HG02870 (cell line): Measurements from ENCODE around the gene CATSPERD.

Experiments
- ATAC-seq: cut with Tn5 transposase; IDR thresholded peaks from one replicate; pipeline ENCODE4 v1.9.1; 2021; ENCODE audit warnings: mild to moderate bottlenecking, moderate library complexity; ENCODE audit not compliant: unreplicated experiment

The CATSPERD gene

DNA sequence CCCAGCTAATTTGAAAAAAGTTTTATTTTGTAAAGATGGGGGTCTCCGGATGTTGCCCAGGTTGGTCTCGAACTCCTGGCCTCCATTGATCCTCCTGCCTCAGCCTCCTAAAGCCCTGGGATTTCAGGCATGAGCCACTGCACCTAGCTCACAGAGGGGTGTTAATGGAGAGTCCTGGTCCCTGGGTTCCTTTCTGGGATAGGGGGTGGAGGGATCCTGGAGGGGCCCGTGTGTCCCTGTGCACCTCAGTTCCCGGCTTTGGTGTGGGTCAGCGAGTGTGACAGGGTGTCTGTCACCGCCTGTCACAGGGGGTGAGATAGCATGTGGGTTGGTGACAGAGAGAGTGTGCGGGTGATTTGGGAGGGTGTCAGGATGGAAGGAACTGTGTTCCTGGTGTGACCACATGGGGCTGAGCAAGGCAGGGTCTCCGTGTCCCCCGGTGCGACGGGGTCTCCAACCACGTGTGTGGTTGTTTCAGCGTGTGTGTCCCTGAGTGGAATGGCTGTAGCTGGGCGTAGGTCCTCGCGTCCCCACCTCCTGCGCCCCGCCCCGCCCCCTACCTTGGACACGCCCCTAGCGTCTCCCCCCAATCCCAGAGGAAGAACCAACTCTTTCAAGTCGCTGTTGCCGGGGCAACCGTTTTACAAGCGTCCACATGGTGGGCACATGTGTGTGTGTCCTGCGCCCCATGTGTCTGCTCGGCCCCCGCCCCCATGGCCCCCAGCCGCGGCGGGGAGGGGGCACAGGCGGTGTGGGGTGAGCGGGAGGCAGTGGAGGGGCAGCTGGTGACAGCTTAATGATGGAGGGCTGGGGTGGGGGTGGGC lies 81.6 kb downstream of the CATSPERD start:
- no peak for ATAC-seq

- no peak for ATAC-seq
These were observed 83.0 kb downstream of the CATSPERD start for GRCh38 chr19:5803441-5803751.

DNA sequence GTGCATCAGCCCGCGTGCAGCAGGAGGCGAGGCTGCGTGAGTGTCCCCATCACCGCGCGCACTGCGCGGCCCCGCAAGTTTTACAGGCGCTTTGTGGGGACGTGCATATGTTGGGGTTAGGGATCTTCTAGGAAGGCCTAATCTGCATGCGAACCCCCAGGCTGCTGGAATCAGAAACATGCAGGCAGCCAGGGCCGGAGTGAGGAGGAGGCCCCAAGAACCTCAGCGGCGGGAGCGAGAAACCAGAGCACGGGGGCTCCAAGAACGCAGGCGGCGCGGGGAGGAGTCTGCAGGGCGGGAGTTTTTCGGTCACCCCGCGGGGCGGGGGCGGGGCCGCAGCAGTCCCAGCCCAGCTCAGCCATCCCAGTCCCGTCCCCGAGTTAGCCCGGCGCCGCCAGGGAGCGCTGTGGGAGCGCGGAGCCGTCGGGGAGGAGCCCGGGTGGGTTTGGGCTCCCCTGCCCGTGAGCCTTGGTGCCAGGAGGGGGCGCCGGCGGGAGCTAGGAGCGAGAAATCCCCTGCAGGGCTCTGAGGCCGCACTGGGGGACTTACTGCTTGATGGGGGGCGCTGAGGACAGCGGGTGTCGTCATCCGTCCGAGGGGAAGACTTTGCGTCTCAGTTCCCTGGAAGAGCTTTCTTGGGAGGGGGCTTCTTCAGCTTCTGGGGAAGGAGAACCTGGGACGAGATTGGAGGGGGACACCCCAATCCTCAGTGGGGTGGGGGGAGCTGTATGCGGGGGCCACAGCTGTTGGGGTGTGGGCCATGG lies 83.5 kb downstream of the CATSPERD start:
- peak; percentile 42 for ATAC-seq

DNA sequence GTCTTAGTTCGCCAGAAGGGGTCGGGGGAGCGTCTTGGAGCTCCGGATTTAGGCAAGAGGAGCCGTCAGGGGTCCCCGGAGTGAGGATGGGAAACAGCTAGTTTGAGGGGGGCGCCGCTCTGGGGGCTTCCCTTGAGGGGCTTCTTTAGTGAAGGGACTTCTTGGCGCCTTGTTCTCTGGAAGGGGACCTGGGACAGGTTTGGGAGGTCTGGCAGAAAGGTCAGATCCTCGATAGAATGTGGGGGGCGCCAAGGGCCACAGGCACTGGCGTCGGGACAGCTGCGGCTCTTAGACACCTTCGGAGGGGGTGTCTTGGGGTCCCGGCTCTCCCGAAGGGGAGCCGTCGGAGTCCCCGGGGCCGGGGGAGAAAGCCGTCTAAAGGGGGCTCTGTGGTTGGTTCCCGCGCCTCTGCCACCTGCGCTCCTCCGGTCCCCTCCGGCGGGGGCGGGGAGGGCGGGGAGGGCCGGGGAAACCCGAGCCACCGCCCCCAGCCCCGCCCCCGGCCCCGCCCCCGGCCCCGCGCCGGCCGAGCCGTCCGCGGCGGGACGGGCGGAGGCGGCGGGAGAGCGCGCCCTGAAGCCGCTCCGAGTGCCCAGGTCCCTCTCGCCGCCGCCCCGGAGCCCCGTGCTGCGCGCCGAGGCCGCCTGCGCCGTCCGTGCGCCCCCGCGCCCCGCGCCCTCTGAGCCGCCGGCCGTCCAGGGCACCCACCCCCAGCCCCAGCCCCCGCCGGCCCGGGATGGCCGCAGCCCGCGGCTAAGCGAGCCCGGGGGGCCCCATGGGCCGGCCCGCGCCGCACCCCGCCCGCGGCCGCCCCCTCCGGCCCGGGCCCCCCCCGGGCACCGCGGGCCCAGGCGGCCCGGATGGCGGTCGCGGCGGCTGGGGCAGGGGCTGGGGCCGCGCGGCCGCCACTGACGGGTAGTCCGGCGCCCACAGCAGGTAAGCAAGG lies 84.4 kb downstream of the CATSPERD start, which contains the start of gene NRTN:
Gene NRTN (plus strand): TSS at position 552 of the 946 bp plus-strand sequence. CDS start 19,099 bp downstream, outside the sequence.
- ATAC-seq = no peak

DNA sequence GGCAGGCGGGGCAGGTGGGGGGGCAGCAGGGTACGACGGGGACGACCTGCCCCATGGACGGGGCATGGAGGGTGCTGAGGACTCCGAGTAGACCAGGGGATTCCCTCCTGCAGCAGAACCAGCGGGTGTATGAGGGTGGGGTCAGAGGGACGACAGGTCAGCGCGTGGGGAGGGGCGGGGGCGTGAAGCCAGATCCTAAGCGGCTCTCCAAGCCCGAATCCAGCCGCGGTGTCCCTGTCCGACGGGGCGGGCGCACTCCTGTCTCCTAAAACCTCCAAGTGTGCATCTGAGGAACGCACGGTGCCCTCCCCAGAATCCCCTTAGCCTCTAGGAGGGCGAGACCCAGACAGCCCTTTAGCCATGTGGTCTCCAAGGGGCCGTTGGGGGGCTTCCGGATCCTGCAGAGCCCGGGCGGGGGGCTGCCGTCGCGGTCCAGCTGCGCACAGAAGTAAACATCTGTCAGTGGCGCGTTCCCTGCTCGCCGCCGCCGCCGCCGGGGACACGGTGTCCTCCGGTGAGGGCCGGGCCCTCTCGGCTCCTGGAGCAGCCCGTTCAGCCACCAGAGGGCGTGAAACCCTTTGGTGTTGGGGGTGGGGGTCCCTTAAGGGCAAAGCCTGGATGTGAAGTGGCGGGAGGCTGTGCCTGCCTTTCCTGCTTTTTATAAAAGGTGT lies 85.2 kb downstream of the CATSPERD start:
- ATAC-seq = no peak

DNA sequence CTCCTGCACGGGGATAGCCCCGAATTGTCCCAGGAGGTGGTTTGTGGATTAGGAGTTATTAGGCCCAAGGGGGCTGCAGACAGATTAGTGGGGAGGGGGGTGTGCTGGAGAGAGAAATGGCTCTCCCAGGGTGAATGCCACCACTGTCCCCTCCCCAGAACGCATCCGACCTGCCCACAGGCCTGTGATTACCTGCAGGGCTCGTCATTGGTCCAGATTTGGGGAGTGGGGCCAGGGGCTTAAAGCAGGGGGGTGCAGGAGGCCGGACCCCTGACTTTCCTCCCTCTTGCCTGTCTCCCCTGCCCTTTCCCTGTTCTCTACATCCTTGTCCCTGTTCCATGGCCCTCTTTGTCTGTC lies 85.7 kb downstream of the CATSPERD start:
- no peak for ATAC-seq

GRCh38 chr19:5806905-5807304 lies 86.5 kb downstream of the CATSPERD start:
- ATAC-seq = no peak

GRCh38 chr19:5808120-5808816 lies 87.8 kb downstream of the CATSPERD start:
- no peak for ATAC-seq

DNA sequence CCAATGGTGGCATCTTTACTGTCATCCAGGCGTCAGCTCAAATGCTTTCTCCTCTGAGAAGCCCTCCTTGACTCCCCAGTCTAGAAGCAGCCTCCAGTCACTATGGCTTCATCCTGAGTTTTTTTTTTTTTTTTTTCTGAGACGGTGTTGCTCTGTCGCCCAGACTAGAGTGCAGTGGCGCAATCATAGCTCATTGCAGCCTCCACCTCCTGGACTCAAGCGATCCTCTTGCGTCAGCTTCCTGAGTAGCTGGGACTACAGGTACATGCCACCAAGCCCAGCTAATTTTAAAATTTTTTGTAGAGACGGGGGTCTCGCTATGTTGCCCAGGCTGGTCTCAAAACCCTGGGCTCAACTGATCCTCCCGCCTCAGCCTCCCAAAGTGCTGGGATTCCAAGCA lies 88.6 kb downstream of the CATSPERD start:
- ATAC-seq = no peak

GRCh38 chr19:5809469-5809868 lies 89.0 kb downstream of the CATSPERD start:
- ATAC-seq = no peak

DNA sequence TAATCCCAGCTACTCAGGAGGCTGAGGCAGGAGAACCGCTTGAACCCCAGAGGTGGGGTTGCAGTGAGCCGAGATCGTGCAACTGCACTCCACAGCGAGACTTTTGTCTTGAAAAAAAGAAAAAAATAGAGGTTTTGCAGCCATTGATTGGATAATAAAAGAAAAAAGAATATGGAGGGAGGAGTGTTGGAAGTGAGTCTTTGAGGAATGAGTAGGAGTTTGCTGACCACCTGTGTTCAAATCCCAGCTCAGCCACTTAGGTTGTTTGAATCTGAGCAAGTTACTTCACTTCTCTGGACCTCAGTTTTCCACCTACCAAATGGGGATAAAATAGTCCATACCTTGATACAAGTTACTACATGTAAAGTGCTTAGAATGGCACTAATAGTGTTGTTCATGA lies 90.7 kb downstream of the CATSPERD start:
- ATAC-seq = no peak

DNA sequence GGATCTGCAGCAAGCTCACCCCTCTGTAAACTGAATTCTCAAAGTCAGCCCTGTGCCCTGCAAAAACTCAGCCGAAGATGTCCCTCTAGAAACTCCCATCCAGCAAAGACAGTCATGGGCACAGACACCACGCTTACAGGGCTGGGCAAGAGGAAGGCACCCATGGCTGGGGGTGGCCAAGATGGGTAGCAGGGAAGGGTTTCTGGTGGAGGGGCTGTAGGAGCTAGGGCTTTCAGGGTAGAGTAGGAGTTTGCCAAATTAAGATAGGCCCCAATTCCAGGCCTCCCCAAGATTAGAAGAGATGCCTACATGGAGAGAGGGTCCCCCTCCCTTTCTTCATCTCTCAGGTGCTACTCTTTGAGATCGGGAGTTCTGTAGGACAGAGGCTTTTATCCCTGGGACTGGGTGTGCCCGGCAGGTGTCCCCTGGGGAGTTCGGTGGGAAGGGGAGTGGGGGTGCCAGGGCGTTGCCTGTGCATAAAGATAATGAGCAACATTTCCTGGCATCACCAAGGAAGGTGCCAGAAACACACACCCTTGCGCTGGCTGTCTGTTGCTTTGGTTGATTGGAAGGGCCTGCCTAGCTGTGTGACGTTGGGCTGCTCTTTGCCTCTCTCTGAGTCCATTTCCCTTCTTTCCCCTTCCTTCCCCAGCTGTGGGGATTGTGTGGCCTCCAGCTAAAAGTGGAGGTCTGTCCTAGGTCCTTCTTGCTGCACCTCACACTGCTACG lies 93.8 kb downstream of the CATSPERD start:
- no peak for ATAC-seq

- no peak for ATAC-seq
These were observed 94.4 kb downstream of the CATSPERD start for GRCh38 chr19:5814852-5815246.

- ATAC-seq = no peak
These were observed 96.8 kb downstream of the CATSPERD start for GRCh38 chr19:5817218-5817617.

- ATAC-seq = no peak
These were observed 98.2 kb downstream of the CATSPERD start for GRCh38 chr19:5818594-5818993.

DNA sequence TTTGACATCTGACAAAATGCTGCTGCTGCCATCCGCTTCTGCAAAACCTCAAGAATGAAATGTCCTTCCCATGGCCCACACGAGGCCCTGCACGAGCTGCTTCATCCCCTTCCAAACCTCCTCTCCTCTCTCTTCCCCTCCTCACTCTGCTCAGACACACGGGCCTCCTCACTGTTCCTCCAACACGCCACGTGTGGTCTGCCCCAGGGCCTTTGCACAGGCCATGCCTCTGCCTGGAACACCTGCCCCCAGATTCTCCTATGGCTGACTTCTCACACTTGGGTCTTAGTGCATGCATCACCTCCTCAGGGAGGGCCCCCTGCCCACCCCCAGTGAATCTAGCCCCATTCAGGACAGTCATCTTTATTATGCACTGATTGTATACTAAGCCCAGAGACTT lies 100.3 kb downstream of the CATSPERD start:
- ATAC-seq = no peak

DNA sequence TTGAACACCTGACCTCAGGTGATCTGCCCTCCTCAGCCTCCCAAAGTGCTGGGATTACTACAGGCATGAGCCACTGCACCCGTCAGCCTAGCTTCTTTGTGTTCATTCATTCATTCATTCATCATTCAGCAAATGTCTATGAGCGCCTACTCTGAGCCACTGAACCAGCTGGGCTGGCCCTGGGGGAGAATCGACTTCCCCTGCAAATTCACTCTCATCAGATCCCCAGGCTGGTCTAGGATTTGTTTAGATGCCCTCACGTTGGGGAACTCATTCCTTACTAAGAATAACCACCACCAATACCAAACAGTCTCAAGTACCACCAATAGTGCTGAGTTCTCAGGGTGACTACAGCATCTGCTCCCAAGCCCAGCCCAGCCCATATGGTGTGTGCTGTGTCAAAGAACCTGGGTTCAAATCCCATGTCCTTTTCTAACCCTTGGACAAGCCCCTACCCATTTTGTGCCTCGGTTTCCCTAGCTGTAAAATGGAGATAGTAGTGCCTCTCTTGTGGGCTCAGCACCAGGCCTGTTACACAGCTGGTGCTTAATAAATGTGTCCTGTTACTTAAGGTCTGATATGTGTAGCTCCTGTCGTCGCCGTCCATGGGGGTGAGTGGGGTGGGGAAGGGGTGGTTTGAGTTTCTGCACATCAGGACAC lies 101.2 kb downstream of the CATSPERD start:
- ATAC-seq = no peak

DNA sequence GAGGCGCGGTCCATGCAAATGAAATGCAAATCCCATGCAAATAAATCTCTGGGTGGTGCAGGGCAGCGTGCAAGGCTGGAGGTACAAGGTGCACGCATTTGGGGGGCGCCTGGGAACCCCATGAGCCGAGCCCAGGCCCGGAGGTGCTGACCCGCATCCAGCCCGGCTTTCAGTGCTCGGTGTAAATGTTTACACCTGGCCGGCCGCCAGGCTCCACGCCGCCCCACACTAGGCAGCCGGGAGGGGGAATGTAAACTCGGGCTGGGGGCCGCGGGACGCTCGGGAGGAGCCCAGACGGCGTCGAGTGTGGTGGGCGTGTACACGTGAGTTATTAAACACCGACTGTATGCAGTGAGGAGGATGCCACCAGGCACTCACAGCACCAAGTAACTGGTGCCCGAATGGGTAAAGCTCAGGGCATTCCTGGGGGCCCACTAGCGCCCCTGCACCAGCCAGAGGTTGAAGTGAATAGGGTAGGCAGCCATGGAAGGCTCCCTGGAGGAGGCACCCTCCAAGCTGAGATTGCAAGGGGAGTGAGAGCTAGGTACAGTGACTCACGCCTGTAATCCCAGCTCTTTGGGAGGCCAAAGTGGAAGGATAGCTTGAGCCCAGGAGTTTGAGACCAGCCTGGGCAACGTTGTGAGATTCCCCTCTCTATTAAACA lies 101.9 kb downstream of the CATSPERD start:
- ATAC-seq = no peak
